Sigmoid colon (tissue), 7 donors: ENCODE results near the gene FBXO38. TPM values are rescaled to one million over a fixed set of nuclear protein-coding genes. Genes with fewer than 3 reads are reported as not detected.

Experiments
- DNase-seq: peaks from one replicate; pipeline ENCODE4 v3.0.0-alpha.2; 2019
- H3K27ac ChIP-seq, 4 donors: fragments of 200-600 bp; sonication (generic); one replicate each; pipeline ENCODE4 v1.5.1; 2016 to 2019; ENCODE audit warnings: mild to moderate bottlenecking in 1 of 4
- H3K27me3 ChIP-seq, 3 donors: fragments of 200-600 bp; sonication (generic); one replicate each; pipeline ENCODE4 v1.5.1; 2019; ENCODE audit warnings: mild to moderate bottlenecking in 1 of 3
- H3K36me3 ChIP-seq, 4 donors: fragments of 200-600 bp; sonication (generic); one replicate each; pipeline ENCODE4 v1.5.1; 2016 to 2019
- H3K4me1 ChIP-seq, 4 donors: fragments of 200-600 bp; sonication (generic); one replicate each; pipeline ENCODE4 v1.5.1; 2017 to 2019
- H3K4me3 ChIP-seq, 4 donors: fragments of 200-600 bp; sonication (generic); one replicate each; pipeline ENCODE4 v1.5.1; 2017 to 2019; ENCODE audit warnings: mild to moderate bottlenecking in 2 of 4, moderate library complexity in 1 of 4
- H3K9me3 ChIP-seq, 4 donors: fragments of 200-600 bp in 3 of 4; sonication (generic) in 3 of 4; one replicate each; pipeline versions ENCODE4 v1.5.1 to v1.6.1; 2013 to 2019
- CTCF ChIP-seq, 4 experiments: fragments of 450-650 bp in 3 of 4; fragments of 200-600 bp in 1 of 4; IDR thresholded peaks; one replicate each; pipeline ENCODE4 v1.5.1; 2016 to 2019; ENCODE audit warnings: antibody characterized with exemption in 4 of 4, mild to moderate bottlenecking in 3 of 4, moderate library complexity in 2 of 4
- EP300 ChIP-seq, 4 donors: sonication (generic); formaldehyde crosslinking; IDR thresholded peaks; one replicate each; pipeline ENCODE4 v1.6.1; 2017; ENCODE audit warnings: antibody characterized with exemption in 4 of 4
- POLR2A ChIP-seq, 2 donors: fragments of 450-650 bp; IDR thresholded peaks; one replicate each; pipeline ENCODE4 v1.6.1; 2016; ENCODE audit warnings: antibody characterized with exemption in 2 of 2, mild to moderate bottlenecking in 2 of 2, moderate library complexity in 2 of 2
- POLR2AphosphoS5 ChIP-seq, 4 donors: sonication (generic); formaldehyde crosslinking; IDR thresholded peaks; one replicate each; pipeline ENCODE4 v1.6.1; 2017; ENCODE audit warnings: antibody characterized with exemption in 4 of 4
- WGBS, 2 donors: extraction: QIAGEN DNeasy Blood & Tissue Kit; methylation state at CpG; one replicate each; pipeline ENCODE4 v1.1.7; 2013; 5-methylcytosine and 5-hydroxymethylcytosine counted together
- intact Hi-C: fragments of 100-400 bp; cut with DNase I; formaldehyde crosslinking; loops from one replicate; pipeline ENCODE4 v1.15.1; 2023
- polyA plus RNA-seq, 3 donors: library from polyadenylated mRNA; stranded (reverse); fragments of 200-250 nt; gene quantifications; one replicate each; pipeline ENCODE4 v1.2.3, GENCODE V29; 2013
- total RNA-seq, 4 donors: library from RNA; depleted of rRNA; stranded (reverse); fragments of >200 nt; gene quantifications; one replicate each; pipeline ENCODE4 v1.1.0, GENCODE V29; 2016
- donor health status: healthy with polysubstance abuse.
- donor health status: Bipolar disorder and iron deficiency.
- donor health status: healthy.

The FBXO38 gene
- total and polyA plus RNA-seq, 7 donors, result 11.4 to 59.6 (median 46.0) TPM

DNA sequence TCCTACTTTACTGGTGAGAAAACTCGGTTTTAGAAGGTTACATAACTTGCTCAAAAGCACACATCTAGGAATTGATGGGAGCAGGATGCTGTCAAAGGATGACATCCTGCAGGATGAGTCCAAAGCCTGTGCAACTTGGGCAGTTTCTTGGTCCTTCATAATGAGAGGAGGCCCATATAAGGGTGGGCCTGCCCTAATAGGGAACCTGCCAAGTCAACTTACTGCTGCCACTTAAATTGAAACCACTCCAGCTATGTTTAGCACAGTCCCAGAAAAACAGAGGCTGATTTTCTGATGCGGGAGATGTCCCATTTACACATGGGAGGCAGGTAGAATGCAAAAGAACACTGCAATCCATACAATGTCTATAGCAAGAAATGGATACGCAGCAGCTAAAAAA lies 61.8 kb downstream of the FBXO38 start:
- intact Hi-C loops, result loop anchor here (10.0 kb wide), 2 partner anchors 209 to 669 kb away; partner anchors contain the start of gene HTR4
- TF ChIP-seq POLR2A (IDR thresholded peaks at IDR 0.05) (no peak), CTCF (IDR thresholded peaks at IDR 0.05) (no peak), EP300 (IDR thresholded peaks at IDR 0.05) (no peak)
- 74 to 84% methylated on average over 3 of the region's 3 CpGs for WGBS, 2 donors

DNA sequence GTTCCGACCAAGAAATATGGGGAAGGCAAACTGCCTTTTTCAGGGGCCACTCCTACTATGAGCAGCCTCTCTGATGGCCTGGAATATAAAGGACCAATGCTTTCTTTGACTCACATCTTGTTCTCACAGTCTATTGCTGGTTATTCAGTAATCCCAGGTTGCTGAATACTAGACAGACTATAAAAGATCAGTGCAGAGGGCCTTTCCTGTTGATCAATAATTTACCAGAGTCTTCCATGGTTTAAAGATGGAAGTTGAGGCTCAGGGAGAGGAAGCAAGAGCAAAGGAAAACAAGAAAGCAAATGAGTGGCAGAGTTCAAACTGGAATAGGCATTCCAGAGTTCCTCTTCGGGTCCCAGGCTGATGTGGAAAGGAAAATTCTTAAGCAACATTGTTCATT lies 62.9 kb downstream of the FBXO38 start:
- no peak for TF ChIP-seq EP300 (IDR thresholded peaks at IDR 0.05)
- no peak for TF ChIP-seq CTCF (IDR thresholded peaks at IDR 0.05)
- TF ChIP-seq POLR2AphosphoS5 (IDR thresholded peaks at IDR 0.05), result no peak
- TF ChIP-seq POLR2A (IDR thresholded peaks at IDR 0.05), result no peak
- no peaks in the 10 kb centered on the region for H3K9me3 ChIP-seq
- peaks cover 0 to 17% (median 0%) of the 10 kb centered on the region in 4 donors for H3K4me1 ChIP-seq
- no peak for DNase-seq
- no peak overlapping the region for H3K4me3 ChIP-seq
- H3K36me3 ChIP-seq, result peaks cover 0 to 18% (median 0%) of the 10 kb centered on the region in 4 donors
- no peak overlapping the region for H3K27ac ChIP-seq
- no peaks in the 10 kb centered on the region for H3K27me3 ChIP-seq
- WGBS, 2 donors, result 21 to 65% methylated on average over 2 of the region's 2 CpGs
- intact Hi-C loops, result loop anchor here (10.0 kb wide), 2 partner anchors 208 to 668 kb away; partner anchors contain the start of gene HTR4

More for the DNA sequence above, 61.8 kb downstream of the FBXO38 start:
- DNase-seq, result no peak
- Histone ChIP-seq H3K4me3 (no peak overlapping the region), H3K36me3 (peaks cover 0 to 29% (median 2%) of the 10 kb centered on the region in 4 donors), H3K27me3 (no peaks in the 10 kb centered on the region), H3K9me3 (no peaks in the 10 kb centered on the region), H3K4me1 (peaks cover 0 to 17% (median 0%) of the 10 kb centered on the region in 4 donors), H3K27ac (no peak overlapping the region)

- Histone ChIP-seq H3K36me3 (no peaks in the 10 kb centered on the region), H3K27me3 (no peaks in the 10 kb centered on the region), H3K4me1 (no peaks in the 10 kb centered on the region), H3K9me3 (no peaks in the 10 kb centered on the region), H3K4me3 (no peak overlapping the region), H3K27ac (no peak overlapping the region)
- intact Hi-C loops, result no loop called here
- TF ChIP-seq POLR2AphosphoS5 (IDR thresholded peaks at IDR 0.05) (no peak), CTCF (IDR thresholded peaks at IDR 0.05) (no peak), EP300 (IDR thresholded peaks at IDR 0.05) (no peak), POLR2A (IDR thresholded peaks at IDR 0.05) (no peak)
- 91 to 95% methylated on average over 10 of the region's 10 CpGs for WGBS, 2 donors
- no peak for DNase-seq
These were observed 68.9 kb downstream of the FBXO38 start for GRCh38 chr5:148452499-148453193.

DNA sequence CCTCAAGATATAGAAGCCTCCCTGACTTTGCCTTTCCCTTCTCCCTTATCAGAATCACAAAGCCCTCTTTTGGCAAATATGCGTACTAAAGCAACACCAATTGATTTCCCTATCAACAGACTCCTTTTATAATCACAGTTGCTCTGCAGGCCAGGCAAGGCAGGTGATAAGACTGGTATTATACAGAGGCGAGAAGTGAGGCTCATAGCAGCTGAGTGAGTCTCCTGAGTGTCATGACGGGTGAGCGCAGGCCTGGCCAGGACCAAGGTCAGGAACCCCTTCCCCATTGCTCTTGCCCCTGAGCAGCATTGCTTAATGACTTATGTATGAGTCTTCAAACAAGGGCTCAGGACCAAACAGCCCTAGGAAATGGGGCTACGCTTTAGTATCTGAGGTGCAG lies 70.8 kb downstream of the FBXO38 start:
- H3K36me3 ChIP-seq, result no peaks in the 10 kb centered on the region
- no peaks in the 10 kb centered on the region for H3K9me3 ChIP-seq
- TF ChIP-seq POLR2A (IDR thresholded peaks at IDR 0.05) (no peak), CTCF (IDR thresholded peaks at IDR 0.05) (no peak), EP300 (IDR thresholded peaks at IDR 0.05) (no peak), POLR2AphosphoS5 (IDR thresholded peaks at IDR 0.05) (no peak)
- H3K4me1 ChIP-seq, result peaks cover 0 to 6% (median 0%) of the 10 kb centered on the region in 4 donors
- DNase-seq, result no peak
- H3K27me3 ChIP-seq, result no peaks in the 10 kb centered on the region
- H3K27ac ChIP-seq, result no peak overlapping the region
- no peak overlapping the region for H3K4me3 ChIP-seq
- WGBS, 2 donors, result 89 to 92% methylated on average over 5 of the region's 5 CpGs
- intact Hi-C loops, result no loop called here
